HepG2 (cell line): Measurements from ENCODE around the gene CARMIL1.

Experiments
- NFE2L1 ChIP-seq: sonication (generic); formaldehyde crosslinking; IDR thresholded peaks from 2 replicates; pipeline ENCODE4 v1.4.0; 2020; ENCODE audit warnings: missing genetic modification reagents, mild to moderate bottlenecking, borderline replicate concordance
- ZNF747 ChIP-seq: sonication (generic); formaldehyde crosslinking; IDR thresholded peaks from 2 replicates; pipeline ENCODE4 v1.8.1; 2023; ENCODE audit warnings: missing genetic modification reagents, mild to moderate bottlenecking, borderline replicate concordance

- TF ChIP-seq ZNF747 (no peak), NFE2L1 (CRISPR knock-in tag) (no peak)
Measured at GRCh38 chr6:25490018-25490801, 211.0 kb downstream of the CARMIL1 start.
